D721Med (cell line): Measurements from ENCODE around the gene ATP5F1A.
"Not testable (repeated sequence)": the region's sequence is repeated elsewhere in the genome, so short reads cannot be mapped to it uniquely, and the experiment has no call there.

Experiments
- DNase-seq: peaks from one replicate; pipeline ENCODE4 v3.0.0; 2011; ENCODE audit warnings: low spot score; ENCODE audit not compliant: insufficient read length
- FAIRE-seq: peaks from 2 replicates; lab custom pipeline; 2011; peaks lifted over from hg19 to GRCh38; lab: Jason Lieb, UNC
- CTCF ChIP-seq: IDR thresholded peaks from 2 replicates; pipeline ENCODE4 v1.5.1; 2012; ENCODE audit warnings: mild to moderate bottlenecking, control low read depth; ENCODE audit not compliant: insufficient read depth; ENCODE audit errors: missing control alignments

Gene ATP5F1A

DNA sequence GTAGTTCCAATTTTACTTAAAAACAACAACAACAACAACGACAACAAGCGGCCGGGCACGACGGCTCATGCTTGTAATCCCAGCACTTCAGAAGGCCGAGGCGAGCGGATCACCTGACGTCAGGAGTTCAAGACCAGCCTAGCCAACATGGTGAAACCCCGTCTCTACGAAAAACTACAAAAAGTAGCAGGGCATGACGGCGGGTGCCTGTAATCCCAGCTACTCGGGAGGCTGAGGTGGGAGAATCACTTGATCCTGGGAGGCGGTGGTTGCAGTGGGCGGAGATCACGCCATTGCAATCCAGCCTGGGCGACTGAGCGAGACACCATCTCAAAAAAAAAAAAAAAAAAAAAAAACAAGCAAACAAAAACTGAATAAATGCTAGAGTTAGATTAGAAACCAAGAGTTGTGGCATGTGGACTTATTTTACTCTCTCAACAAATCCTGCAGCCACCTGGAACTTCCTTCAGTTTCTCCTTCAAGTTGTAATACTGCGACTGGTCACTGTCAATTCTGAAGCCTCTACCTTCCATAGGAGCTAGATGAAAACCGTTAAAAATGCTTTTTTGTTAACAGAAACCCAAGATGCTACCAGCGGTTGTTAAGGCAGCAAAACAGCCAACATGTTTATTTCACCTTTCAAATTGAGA lies 1.3 kb downstream of the ATP5F1A start:
- DNase-seq, result no peak
- no peak for FAIRE-seq
- TF ChIP-seq CTCF, result no peak

- TF ChIP-seq CTCF, result no peak
- FAIRE-seq, result no peak
- DNase-seq, result no peak
These were observed 2.6 kb downstream of the ATP5F1A start for GRCh38 chr18:46095532-46095931.

- FAIRE-seq, result peak; percentile 93
- not testable (repeated sequence) for DNase-seq
These were observed 9.6 kb downstream of the ATP5F1A start for GRCh38 chr18:46088501-46088900.

DNA sequence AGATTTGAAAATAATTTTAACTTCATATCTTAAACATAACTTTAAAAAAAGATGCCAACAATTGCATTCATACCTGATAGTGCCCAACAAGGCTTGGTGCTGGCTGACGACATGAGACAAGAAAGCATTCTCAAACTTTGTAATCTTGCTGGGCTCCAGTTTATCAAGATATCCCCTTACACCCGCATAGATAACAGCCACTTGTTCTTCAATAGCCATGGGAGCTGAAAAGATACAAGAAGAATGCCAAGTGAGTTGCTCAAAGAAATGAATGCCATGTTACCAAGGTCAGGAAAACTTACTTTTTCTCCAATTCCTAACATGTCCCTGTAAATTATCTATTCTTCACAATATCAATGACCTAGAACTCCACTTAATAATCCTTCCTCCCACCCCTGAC lies 13.7 kb downstream of the ATP5F1A start:
- peak; percentile 58 for FAIRE-seq
- TF ChIP-seq CTCF, result no peak
- no peak for DNase-seq

GRCh38 chr18:46080156-46080555 lies 17.9 kb downstream of the ATP5F1A start:
- DNase-seq, result no peak
- FAIRE-seq, result no peak
- no peak for TF ChIP-seq CTCF

DNA sequence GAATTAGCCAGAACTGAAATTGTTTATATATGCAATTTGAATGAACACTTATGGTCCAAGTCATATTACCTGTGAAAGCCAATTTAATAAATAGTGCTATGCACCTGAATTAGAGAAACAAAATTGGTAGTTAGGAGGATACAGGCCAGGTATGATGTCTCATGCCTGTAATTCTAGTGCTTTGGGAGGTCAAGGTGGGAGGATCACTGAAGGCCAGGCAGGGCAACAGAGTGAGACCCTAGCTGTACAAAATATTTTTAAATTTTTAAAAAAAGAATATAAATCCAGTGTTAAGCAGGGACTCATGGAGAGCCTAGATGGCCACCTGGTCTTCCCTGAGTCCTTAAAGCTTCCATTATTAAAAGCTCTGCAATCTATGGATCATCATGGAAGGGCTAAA lies 18.8 kb downstream of the ATP5F1A start:
- no peak for DNase-seq
- no peak for TF ChIP-seq CTCF
- peak; percentile 55 for FAIRE-seq

GRCh38 chr18:46073474-46074331 lies 24.4 kb downstream of the ATP5F1A start:
- DNase-seq (no peak), FAIRE-seq (peak; percentile 96)
- TF ChIP-seq CTCF, result peak; percentile 75
